Karpas-422 (cell line): ENCODE results near the gene RPF1. TPM values are rescaled to one million over a fixed set of nuclear protein-coding genes. Genes with fewer than 3 reads are reported as not detected.

Experiments
- DNase-seq: peaks from one replicate; pipeline ENCODE4 v3.0.0-alpha.2; 2015
- H2AFZ ChIP-seq: fragments of 200-600 bp; sonication (generic); 2 replicates; pipeline ENCODE4 v1.6.1; 2014; ENCODE audit warnings: antibody characterized with exemption, low read length, mixed read lengths
- H3K27ac ChIP-seq: fragments of 200-600 bp; sonication (generic); 2 replicates; pipeline ENCODE4 v1.5.1; 2014; ENCODE audit warnings: mild to moderate bottlenecking, low read length, moderate library complexity
- H3K27me3 ChIP-seq: fragments of 200-600 bp; sonication (generic); 2 replicates; pipeline ENCODE4 v1.6.1; 2014; ENCODE audit warnings: low read length, mixed read lengths
- H3K36me3 ChIP-seq: fragments of 200-600 bp; sonication (generic); 2 replicates; pipeline ENCODE4 v1.6.1; 2014; ENCODE audit warnings: low read length, mixed read lengths; ENCODE audit not compliant: insufficient read depth
- H3K4me1 ChIP-seq: fragments of 200-600 bp; sonication (generic); 2 replicates; pipeline ENCODE4 v1.6.1; 2014; ENCODE audit warnings: mild to moderate bottlenecking, low read length, mixed read lengths
- H3K4me2 ChIP-seq: fragments of 200-600 bp; sonication (generic); 2 replicates; pipeline ENCODE4 v1.6.1; 2014; ENCODE audit warnings: low read length, low read depth, mild to moderate bottlenecking; ENCODE audit not compliant: poor library complexity, severe bottlenecking
- H3K4me3 ChIP-seq: fragments of 200-600 bp; sonication (generic); 2 replicates; pipeline ENCODE4 v1.5.1; 2014; ENCODE audit warnings: mild to moderate bottlenecking, antibody characterized with exemption, low read length, mixed read lengths
- H3K79me2 ChIP-seq: fragments of 200-600 bp; sonication (generic); 2 replicates; pipeline ENCODE4 v1.6.1; 2014; ENCODE audit warnings: mild to moderate bottlenecking, low read length, mixed read lengths
- H3K9ac ChIP-seq: fragments of 200-600 bp; sonication (generic); 2 replicates; pipeline ENCODE4 v1.6.0; 2014; ENCODE audit warnings: low read length
- H3K9me2 ChIP-seq: fragments of 200-600 bp; sonication (generic), shearing (Covaris generic); replicated peaks from 2 replicates; pipeline ENCODE4 v1.6.0; 2014; ENCODE audit warnings: mild to moderate bottlenecking, low read length, moderate library complexity; ENCODE audit not compliant: insufficient read depth
- H3K9me3 ChIP-seq: fragments of 300-700, 200-600 bp; sonication (generic); 2 replicates; pipeline ENCODE4 v1.6.1; 2014; ENCODE audit warnings: low read length, mixed read lengths
- H4K20me1 ChIP-seq: fragments of 200-600 bp; sonication (generic); 2 replicates; pipeline ENCODE4 v1.6.1; 2014; ENCODE audit warnings: mild to moderate bottlenecking, antibody characterized with exemption, low read length, low read depth; ENCODE audit not compliant: insufficient read depth
- total RNA-seq: library from RNA; depleted of rRNA; stranded (reverse); fragments of >200 nt; shearing (Covaris generic); gene quantifications from 2 replicates; pipeline ENCODE4 v1.2.3, GENCODE V29; 2014; ENCODE audit warnings: low replicate concordance; rRNA removed

RPF1 gene
- 60.9 and 70.8 TPM in 2 replicates for total RNA-seq

- Histone ChIP-seq H2AFZ (peak within 1 kb of the TSS; percentile 60), H4K20me1 (peaks cover 7% of the 10 kb centered on the region; the same call in 1 of the 2 replicates), H3K9me2 (no peaks in the 10 kb centered on the region), H3K36me3 (peaks cover 30% of the 10 kb centered on the region), H3K79me2 (peaks cover 51% of the 10 kb centered on the region), H3K4me1 (peaks cover 33% of the 10 kb centered on the region), H3K4me3 (peak within 1 kb of the TSS; percentile 92), H3K4me2 (peak within 1 kb of the TSS; percentile 98), H3K9me3 (peaks cover 3% of the 10 kb centered on the region; the same call in 1 of the 2 replicates), H3K27me3 (no peaks in the 10 kb centered on the region), H3K9ac (peak within 1 kb of the TSS; percentile 85), H3K27ac (peak within 1 kb of the TSS; percentile 48; the same call in 1 of the 2 replicates)
- peak; percentile 92 for DNase-seq
Observed at GRCh38 chr1:84478876-84479868, at the start of gene RPF1. Gene RPF1 (plus strand): TSS chr1:84479266. CDS start chr1:84479282, 16 bp downstream.

- Histone ChIP-seq H3K27ac (no peak overlapping the region), H4K20me1 (no peaks in the 10 kb centered on the region), H3K36me3 (no peaks in the 10 kb centered on the region), H3K4me2 (no peak overlapping the region), H3K4me1 (peaks cover 7% of the 10 kb centered on the region), H3K79me2 (no peaks in the 10 kb centered on the region), H3K4me3 (no peak overlapping the region), H3K9me2 (no peaks in the 10 kb centered on the region), H3K9me3 (no peaks in the 10 kb centered on the region), H2AFZ (no peak overlapping the region), H3K27me3 (no peaks in the 10 kb centered on the region), H3K9ac (no peak overlapping the region)
- no peak for DNase-seq
Observed at GRCh38 chr1:84430546-84430945, 48.5 kb upstream of the RPF1 start.

- Histone ChIP-seq H2AFZ (0 out of 2 replicates have a peak overlapping the region, but pooled peaks have one; percentile 30), H4K20me1 (no peaks in the 10 kb centered on the region), H3K4me3 (peak overlapping the region; percentile 44; the same call in 1 of the 2 replicates), H3K9ac (peak overlapping the region; percentile 29), H3K4me2 (peak overlapping the region; percentile 53), H3K9me2 (no peaks in the 10 kb centered on the region), H3K27me3 (no peaks in the 10 kb centered on the region), H3K9me3 (no peaks in the 10 kb centered on the region), H3K4me1 (peaks cover 18% of the 10 kb centered on the region), H3K79me2 (no peaks in the 10 kb centered on the region), H3K36me3 (no peaks in the 10 kb centered on the region), H3K27ac (no peak overlapping the region)
- peak; percentile 76 for DNase-seq
Observed at GRCh38 chr1:84433258-84434080, 45.6 kb upstream of the RPF1 start.

GRCh38 chr1:84434081-84434769 lies 44.8 kb upstream of the RPF1 start:
- Histone ChIP-seq H2AFZ (peak overlapping the region; percentile 66; the same call in 1 of the 2 replicates), H4K20me1 (no peaks in the 10 kb centered on the region), H3K36me3 (no peaks in the 10 kb centered on the region), H3K79me2 (no peaks in the 10 kb centered on the region), H3K27ac (no peak overlapping the region), H3K9me3 (no peaks in the 10 kb centered on the region), H3K4me3 (no peak overlapping the region), H3K4me2 (peak overlapping the region; percentile 53), H3K9ac (no peak overlapping the region), H3K9me2 (no peaks in the 10 kb centered on the region), H3K27me3 (no peaks in the 10 kb centered on the region), H3K4me1 (peaks cover 18% of the 10 kb centered on the region)
- no peak for DNase-seq

- H4K20me1 ChIP-seq: no peaks in the 10 kb centered on the region
- H3K4me1 ChIP-seq: peaks cover 18% of the 10 kb centered on the region
- H3K9me3 ChIP-seq: no peaks in the 10 kb centered on the region
- no peak overlapping the region for H3K4me2 ChIP-seq
- H3K9ac ChIP-seq: no peak overlapping the region
- H3K27me3 ChIP-seq: no peaks in the 10 kb centered on the region
- peak overlapping the region; percentile 66; the same call in 1 of the 2 replicates for H2AFZ ChIP-seq
- no peaks in the 10 kb centered on the region for H3K9me2 ChIP-seq
- no peak overlapping the region for H3K4me3 ChIP-seq
- DNase-seq: no peak
- no peak overlapping the region for H3K27ac ChIP-seq
- no peaks in the 10 kb centered on the region for H3K36me3 ChIP-seq
- no peaks in the 10 kb centered on the region for H3K79me2 ChIP-seq
Observed at GRCh38 chr1:84434801-84435549, 44.1 kb upstream of the RPF1 start.

GRCh38 chr1:84436876-84437655 lies 42.0 kb upstream of the RPF1 start:
- Histone ChIP-seq H3K9me2 (no peaks in the 10 kb centered on the region), H3K27ac (no peak overlapping the region), H3K36me3 (no peaks in the 10 kb centered on the region), H2AFZ (peak overlapping the region; percentile 41; the same call in 1 of the 2 replicates), H3K9ac (peak overlapping the region; percentile 33), H3K9me3 (no peaks in the 10 kb centered on the region), H3K4me1 (peaks cover 18% of the 10 kb centered on the region), H3K79me2 (no peaks in the 10 kb centered on the region), H3K27me3 (no peaks in the 10 kb centered on the region), H4K20me1 (no peaks in the 10 kb centered on the region), H3K4me3 (peak overlapping the region; percentile 29; the same call in 1 of the 2 replicates), H3K4me2 (peak overlapping the region; percentile 40)
- DNase-seq: peak; percentile 59

- no peaks in the 10 kb centered on the region for H3K79me2 ChIP-seq
- no peak overlapping the region for H3K4me3 ChIP-seq
- DNase-seq: peak; percentile 85
- no peak overlapping the region for H3K27ac ChIP-seq
- H3K9me2 ChIP-seq: no peaks in the 10 kb centered on the region
- H3K27me3 ChIP-seq: no peaks in the 10 kb centered on the region
- H3K36me3 ChIP-seq: no peaks in the 10 kb centered on the region
- no peaks in the 10 kb centered on the region for H4K20me1 ChIP-seq
- peaks cover 6% of the 10 kb centered on the region for H3K4me1 ChIP-seq
- no peak overlapping the region for H3K4me2 ChIP-seq
- no peaks in the 10 kb centered on the region for H3K9me3 ChIP-seq
- no peak overlapping the region for H3K9ac ChIP-seq
- H2AFZ ChIP-seq: no peak overlapping the region
Observed at GRCh38 chr1:84442256-84442655, 36.8 kb upstream of the RPF1 start.
